ENCODE measurements around the gene MAG.

DNA sequence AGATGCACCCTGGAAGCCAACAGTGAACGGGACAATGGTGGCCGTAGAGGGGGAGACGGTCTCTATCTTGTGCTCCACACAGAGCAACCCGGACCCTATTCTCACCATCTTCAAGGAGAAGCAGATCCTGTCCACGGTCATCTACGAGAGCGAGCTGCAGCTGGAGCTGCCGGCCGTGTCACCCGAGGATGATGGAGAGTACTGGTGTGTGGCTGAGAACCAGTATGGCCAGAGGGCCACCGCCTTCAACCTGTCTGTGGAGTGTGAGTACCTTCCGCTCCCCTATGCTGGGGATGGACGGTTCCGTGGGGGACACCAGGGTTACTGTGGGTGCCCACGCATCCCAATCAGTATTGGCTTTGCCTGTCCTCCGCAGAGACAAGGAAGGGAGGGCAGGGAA is 10.5 kb downstream of the MAG start:
- TF ChIP-seq, protein P1, sequence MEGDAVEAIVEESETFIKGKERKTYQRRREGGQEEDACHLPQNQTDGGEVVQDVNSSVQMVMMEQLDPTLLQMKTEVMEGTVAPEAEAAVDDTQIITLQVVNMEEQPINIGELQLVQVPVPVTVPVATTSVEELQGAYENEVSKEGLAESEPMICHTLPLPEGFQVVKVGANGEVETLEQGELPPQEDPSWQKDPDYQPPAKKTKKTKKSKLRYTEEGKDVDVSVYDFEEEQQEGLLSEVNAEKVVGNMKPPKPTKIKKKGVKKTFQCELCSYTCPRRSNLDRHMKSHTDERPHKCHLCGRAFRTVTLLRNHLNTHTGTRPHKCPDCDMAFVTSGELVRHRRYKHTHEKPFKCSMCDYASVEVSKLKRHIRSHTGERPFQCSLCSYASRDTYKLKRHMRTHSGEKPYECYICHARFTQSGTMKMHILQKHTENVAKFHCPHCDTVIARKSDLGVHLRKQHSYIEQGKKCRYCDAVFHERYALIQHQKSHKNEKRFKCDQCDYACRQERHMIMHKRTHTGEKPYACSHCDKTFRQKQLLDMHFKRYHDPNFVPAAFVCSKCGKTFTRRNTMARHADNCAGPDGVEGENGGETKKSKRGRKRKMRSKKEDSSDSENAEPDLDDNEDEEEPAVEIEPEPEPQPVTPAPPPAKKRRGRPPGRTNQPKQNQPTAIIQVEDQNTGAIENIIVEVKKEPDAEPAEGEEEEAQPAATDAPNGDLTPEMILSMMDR (IDR thresholded peaks at IDR 0.05) = no peak
- TF ChIP-seq POLR2A (IDR thresholded peaks at IDR 0.05) = no peak
- TF ChIP-seq POLR2AphosphoS5 (IDR thresholded peaks at IDR 0.05) = no peak
